Heart left ventricle (tissue), 16 donors: ENCODE data around the gene FADS3. TPM values are rescaled to one million over a fixed set of nuclear protein-coding genes. Genes with fewer than 3 reads are reported as not detected.

Experiments
- ATAC-seq, 4 donors: fragments of 200-7000 bp; cut with Tn5 transposase; one replicate each; pipeline ENCODE4 v1.9.1; 2020 to 2022; ENCODE audit warnings: moderate library complexity in 4 of 4, mild to moderate bottlenecking in 3 of 4, moderate number of reproducible peaks in 1 of 4
- DNase-seq, 5 donors: peaks; one replicate each; pipeline ENCODE4 v3.0.0-alpha.2; 2020
- H3K27ac ChIP-seq, 12 donors: fragments of 200-600 bp; sonication (generic) in 4 of 12; one replicate each; pipeline versions ENCODE4 v1.5.0 to v1.8.0; 2016 to 2022; ENCODE audit warnings: mild to moderate bottlenecking in 2 of 12
- H3K27me3 ChIP-seq, 9 donors: fragments of 200-600 bp; sonication (generic) in 2 of 9; one replicate each; pipeline versions ENCODE4 v1.5.1 to v1.8.0; 2016 to 2022; ENCODE audit warnings: mild to moderate bottlenecking in 3 of 9
- H3K36me3 ChIP-seq, 9 donors: fragments of 200-600 bp; sonication (generic) in 2 of 9; one replicate each; pipeline versions ENCODE4 v1.5.0 to v1.8.0; 2018 to 2022; ENCODE audit warnings: mild to moderate bottlenecking in 2 of 9
- H3K4me1 ChIP-seq, 12 donors: fragments of 200-600 bp; sonication (generic) in 4 of 12; one replicate each; pipeline versions ENCODE4 v1.5.0 to v1.8.0; 2016 to 2022; ENCODE audit warnings: mild to moderate bottlenecking in 3 of 12
- H3K4me3 ChIP-seq, 12 donors: fragments of 200-600 bp; sonication (generic) in 4 of 12; one replicate each; pipeline versions ENCODE4 v1.5.0 to v1.8.0; 2017 to 2022; ENCODE audit warnings: mild to moderate bottlenecking in 9 of 12, moderate library complexity in 4 of 12
- H3K9me3 ChIP-seq, 12 donors: fragments of 200-600 bp; sonication (generic) in 4 of 12; one replicate each; pipeline versions ENCODE4 v1.5.0 to v1.8.0; 2016 to 2022; ENCODE audit warnings: mild to moderate bottlenecking in 1 of 12
- POLR2A ChIP-seq, 2 donors: fragments of 450-650 bp; IDR thresholded peaks; one replicate each; pipeline ENCODE4 v1.6.1; 2017; ENCODE audit warnings: antibody characterized with exemption in 2 of 2, mild to moderate bottlenecking in 2 of 2, moderate library complexity in 2 of 2
- WGBS, 4 donors: extraction: QIAGEN DNeasy Blood & Tissue Kit in 2 of 4; methylation state at CpG; one replicate each; pipeline versions ENCODE4 v1.1.5 to v1.1.7; 2013 to 2018; 5-methylcytosine and 5-hydroxymethylcytosine counted together
- intact Hi-C, 10 donors: fragments of 100-400 bp; cut with DNase I; formaldehyde crosslinking; loops; one replicate each; pipeline versions ENCODE4 v1.11.1 to v1.14.2; 2022
- polyA plus RNA-seq, 2 donors: library from polyadenylated mRNA; stranded (reverse); fragments of 200-250 nt; gene quantifications; one replicate each; pipeline ENCODE4 v1.2.3, GENCODE V29; 2013
- total RNA-seq, 9 donors: library from RNA; depleted of rRNA in 2 of 9; stranded (reverse); fragments of >200 nt in 2 of 9; fragmentation: NEBNext Ultra II Directional in 3 of 9; extraction: Animal tissue kit (Norgen Biotek cat#: 25700) in 3 of 9; gene quantifications; one replicate each; pipeline versions ENCODE4 v1.1.0 to v1.2.4, GENCODE V29; 2016 to 2023
- TF ChIP-seq, protein P1 (sequence below), 12 donors: fragments of 200-600 bp; sonication (generic) in 4 of 12; IDR thresholded peaks; one replicate each; pipeline versions ENCODE4 v1.5.0 to v1.8.0; 2018 to 2022; ENCODE audit warnings: antibody characterized with exemption in 12 of 12, mild to moderate bottlenecking in 5 of 12
- donor health status: ischemic (EF 13 %, LVEDD 7.1; RV severe dilation, severe dysfunction).
- donor health status: healthy with polysubstance abuse.
- donor health status: DM: no; HTN: yes; CAD: no.
- donor health status: DM: no; HTN: no; CAD: no.
- donor health status: ischemic (EF 25% LVEDD 6.9; RV normal size, moderate dysfunction).
- donor health status: ischemic (EF 25% LVEDD 5.7; RV mildly dilated, moderate dysfunction).
- donor health status: healthy.
- donor health status: DM: yes; HTN: yes; CAD: no.
- donor health status: ischemic (EF 35%, LVEDD 5.7; RV mildly dilated, moderate dysfunction).
- donor health status: nonischemic (EF 11% LVEDD 7.7; RV severe dilation, severe dysfunction).
- donor health status: DM: yes; HTN: yes; CAD: no.
- donor health status: PGD.
- donor health status: ischemic (EF 29% LVEDD 5.4; RV normal size, mild dysfunction).
- donor health status: nonischemic (EF 23%, LVEDD 6.1; RV moderate dilation, normal function).

Gene FADS3
- total and polyA plus RNA-seq, 11 donors: 53.2 to 237 (median 79.6) TPM

DNA sequence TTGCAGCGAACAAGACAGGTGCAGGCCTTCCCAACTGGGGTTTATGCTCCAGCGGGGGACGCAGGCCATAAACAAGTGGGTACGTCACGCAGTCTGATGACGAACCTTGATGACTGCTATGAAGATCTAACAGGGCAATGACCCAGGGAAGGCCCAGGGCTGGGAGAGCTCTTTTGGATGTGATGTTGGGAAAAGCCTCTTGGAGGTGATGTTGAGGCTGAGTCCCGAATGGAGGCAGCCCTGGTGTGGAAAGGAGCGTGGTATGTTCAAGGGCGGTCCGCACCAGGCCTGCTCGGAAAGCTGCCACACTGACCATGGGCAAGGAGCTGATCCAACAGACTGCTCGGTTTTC lies 57.4 kb downstream of the FADS3 start:
- H3K4me3 ChIP-seq: no peak overlapping the region
- H3K27ac ChIP-seq: peak overlapping the region in 11 of 12 donors; percentile 27 to 84 (median 70)
- intact Hi-C loops: no loop called here
- no peak for ATAC-seq
- TF ChIP-seq POLR2A (IDR thresholded peaks at IDR 0.05): no peak
- TF ChIP-seq, protein P1, sequence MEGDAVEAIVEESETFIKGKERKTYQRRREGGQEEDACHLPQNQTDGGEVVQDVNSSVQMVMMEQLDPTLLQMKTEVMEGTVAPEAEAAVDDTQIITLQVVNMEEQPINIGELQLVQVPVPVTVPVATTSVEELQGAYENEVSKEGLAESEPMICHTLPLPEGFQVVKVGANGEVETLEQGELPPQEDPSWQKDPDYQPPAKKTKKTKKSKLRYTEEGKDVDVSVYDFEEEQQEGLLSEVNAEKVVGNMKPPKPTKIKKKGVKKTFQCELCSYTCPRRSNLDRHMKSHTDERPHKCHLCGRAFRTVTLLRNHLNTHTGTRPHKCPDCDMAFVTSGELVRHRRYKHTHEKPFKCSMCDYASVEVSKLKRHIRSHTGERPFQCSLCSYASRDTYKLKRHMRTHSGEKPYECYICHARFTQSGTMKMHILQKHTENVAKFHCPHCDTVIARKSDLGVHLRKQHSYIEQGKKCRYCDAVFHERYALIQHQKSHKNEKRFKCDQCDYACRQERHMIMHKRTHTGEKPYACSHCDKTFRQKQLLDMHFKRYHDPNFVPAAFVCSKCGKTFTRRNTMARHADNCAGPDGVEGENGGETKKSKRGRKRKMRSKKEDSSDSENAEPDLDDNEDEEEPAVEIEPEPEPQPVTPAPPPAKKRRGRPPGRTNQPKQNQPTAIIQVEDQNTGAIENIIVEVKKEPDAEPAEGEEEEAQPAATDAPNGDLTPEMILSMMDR (IDR thresholded peaks at IDR 0.05): no peak
- peaks cover 0 to 7% (median 0%) of the 10 kb centered on the region in 9 donors for H3K36me3 ChIP-seq
- DNase-seq: peak in 1 of 5 donors; percentile 18
- no peaks in the 10 kb centered on the region for H3K9me3 ChIP-seq
- H3K27me3 ChIP-seq: no peaks in the 10 kb centered on the region
- WGBS, 4 donors: 90 to 95% (median 94%) methylated on average over 12 of the region's 12 CpGs
- H3K4me1 ChIP-seq: peaks cover 0 to 68% (median 36%) of the 10 kb centered on the region in 12 donors

DNA sequence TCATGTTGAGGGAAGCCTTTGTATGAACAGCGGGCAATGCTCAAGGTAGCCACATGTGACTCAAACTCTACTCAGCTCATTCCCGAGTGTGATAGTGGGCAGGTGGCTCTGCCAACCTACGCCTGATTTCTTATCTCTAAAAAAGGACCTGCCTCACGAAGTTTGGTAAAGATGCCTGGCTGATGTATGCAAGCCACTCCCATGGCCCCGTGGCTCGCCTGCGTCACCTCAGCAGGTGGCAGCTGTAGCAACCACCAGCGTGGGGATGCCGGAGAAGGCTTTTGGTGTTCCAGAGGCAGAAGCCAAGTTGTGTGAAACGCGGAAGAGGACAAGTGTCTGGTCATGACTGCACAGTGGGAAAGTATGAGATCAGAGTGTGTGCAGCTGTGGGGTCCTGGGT lies 57.9 kb downstream of the FADS3 start:
- Histone ChIP-seq H3K27me3 (no peaks in the 10 kb centered on the region), H3K9me3 (no peaks in the 10 kb centered on the region), H3K4me1 (peaks cover 0 to 72% (median 40%) of the 10 kb centered on the region in 12 donors), H3K36me3 (peaks cover 0 to 7% (median 0%) of the 10 kb centered on the region in 9 donors), H3K4me3 (no peak overlapping the region), H3K27ac (peak overlapping the region in 2 of 12 donors; percentile 15 to 27)
- intact Hi-C loops: no loop called here
- no peak for TF ChIP-seq POLR2A (IDR thresholded peaks at IDR 0.05)
- TF ChIP-seq, protein P1 (IDR thresholded peaks at IDR 0.05): no peak
- ATAC-seq (no peak), DNase-seq (peak in 2 of 5 donors; percentile 10 to 21)
- WGBS, 4 donors: 73 to 91% (median 79%) methylated on average over 11 of the region's 11 CpGs

DNA sequence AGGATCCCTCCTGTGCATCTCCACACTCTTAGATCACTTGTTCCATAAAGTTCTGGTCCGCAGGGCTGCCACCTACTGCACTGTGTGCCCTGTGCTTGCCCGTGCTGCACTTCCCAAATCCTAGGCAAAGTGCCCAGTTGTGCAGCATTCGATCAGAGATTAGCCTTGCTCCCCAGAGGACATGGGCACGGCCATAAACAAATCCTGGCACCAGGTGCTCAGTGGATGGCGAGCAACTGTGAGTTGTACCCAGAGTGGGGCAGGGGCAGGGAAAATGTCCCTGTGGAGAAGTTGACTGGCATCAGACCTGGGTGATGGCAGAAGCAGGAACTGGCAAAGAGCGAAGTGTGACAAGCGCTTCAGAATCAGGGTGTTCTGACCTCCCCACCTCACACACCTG lies 58.6 kb downstream of the FADS3 start:
- H3K36me3 ChIP-seq: no peaks in the 10 kb centered on the region
- 43 to 63% (median 51%) methylated on average over 5 to 7 of the region's 7 CpGs for WGBS, 4 donors
- DNase-seq (peak in 3 of 5 donors; percentile 36 to 66 (median 58)), ATAC-seq (peak; percentile 3 to 59 (median 32))
- peak overlapping the region in 3 of 12 donors; percentile 6 to 18 (median 15) for H3K27ac ChIP-seq
- no peaks in the 10 kb centered on the region for H3K9me3 ChIP-seq
- TF ChIP-seq POLR2A (IDR thresholded peaks at IDR 0.05): no peak
- TF ChIP-seq, protein P1 (IDR thresholded peaks at IDR 0.05): peak in 1 of 12 donors; percentile 7
- H3K27me3 ChIP-seq: no peaks in the 10 kb centered on the region
- H3K4me1 ChIP-seq: peaks cover 0 to 73% (median 44%) of the 10 kb centered on the region in 12 donors
- intact Hi-C loops: no loop called here
- no peak overlapping the region for H3K4me3 ChIP-seq

DNA sequence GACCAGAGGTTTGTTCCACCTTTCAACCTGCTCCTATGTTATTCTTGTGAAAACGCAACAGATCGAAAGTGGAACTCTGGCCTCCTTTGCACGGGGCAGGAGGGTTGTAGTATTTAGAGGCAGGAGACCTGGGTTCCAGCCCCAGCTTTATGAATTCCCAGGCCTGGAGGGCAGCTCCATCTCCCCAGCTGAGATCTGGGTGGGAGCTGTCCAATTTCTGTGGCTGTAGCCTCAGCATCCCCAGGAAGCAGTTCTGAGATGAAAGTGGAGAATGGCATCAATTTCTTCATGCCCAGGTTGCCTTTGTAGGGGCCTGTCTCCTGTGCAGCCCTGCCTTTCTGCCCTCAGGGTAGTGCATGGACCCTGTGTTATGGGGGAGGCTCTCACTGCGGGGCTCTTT lies 59.1 kb downstream of the FADS3 start:
- 90 to 96% (median 94%) methylated on average over 4 of the region's 4 CpGs for WGBS, 4 donors
- no peak for ATAC-seq
- H3K4me1 ChIP-seq: peaks cover 0 to 76% (median 46%) of the 10 kb centered on the region in 12 donors

More for the DNA sequence above, 59.1 kb downstream of the FADS3 start:
- Histone ChIP-seq H3K4me3 (no peak overlapping the region), H3K9me3 (no peaks in the 10 kb centered on the region), H3K36me3 (no peaks in the 10 kb centered on the region), H3K27ac (peak overlapping the region in 3 of 12 donors; percentile 15 to 65 (median 17)), H3K27me3 (no peaks in the 10 kb centered on the region)
- TF ChIP-seq POLR2A (IDR thresholded peaks at IDR 0.05): no peak
- TF ChIP-seq, protein P1 (IDR thresholded peaks at IDR 0.05): no peak
- DNase-seq: peak in 1 of 5 donors; percentile 20
- intact Hi-C loops: no loop called here
